C4-2B (cell line): ENCODE data around the gene POLQ.

Experiments
- ZFX ChIP-seq: fragments of 450-650 bp; IDR thresholded peaks from 2 replicates; pipeline ENCODE4 v1.6.1; 2017
- TF ChIP-seq, protein P1 (sequence below): fragments of 450-650 bp; conservative IDR thresholded peaks from 2 replicates; pipeline ENCODE4 v1.5.1; 2017; ENCODE audit warnings: mild to moderate bottlenecking

GRCh38 chr3:121424549-121424948 lies 121.2 kb downstream of the POLQ start:
- TF ChIP-seq, protein P1, sequence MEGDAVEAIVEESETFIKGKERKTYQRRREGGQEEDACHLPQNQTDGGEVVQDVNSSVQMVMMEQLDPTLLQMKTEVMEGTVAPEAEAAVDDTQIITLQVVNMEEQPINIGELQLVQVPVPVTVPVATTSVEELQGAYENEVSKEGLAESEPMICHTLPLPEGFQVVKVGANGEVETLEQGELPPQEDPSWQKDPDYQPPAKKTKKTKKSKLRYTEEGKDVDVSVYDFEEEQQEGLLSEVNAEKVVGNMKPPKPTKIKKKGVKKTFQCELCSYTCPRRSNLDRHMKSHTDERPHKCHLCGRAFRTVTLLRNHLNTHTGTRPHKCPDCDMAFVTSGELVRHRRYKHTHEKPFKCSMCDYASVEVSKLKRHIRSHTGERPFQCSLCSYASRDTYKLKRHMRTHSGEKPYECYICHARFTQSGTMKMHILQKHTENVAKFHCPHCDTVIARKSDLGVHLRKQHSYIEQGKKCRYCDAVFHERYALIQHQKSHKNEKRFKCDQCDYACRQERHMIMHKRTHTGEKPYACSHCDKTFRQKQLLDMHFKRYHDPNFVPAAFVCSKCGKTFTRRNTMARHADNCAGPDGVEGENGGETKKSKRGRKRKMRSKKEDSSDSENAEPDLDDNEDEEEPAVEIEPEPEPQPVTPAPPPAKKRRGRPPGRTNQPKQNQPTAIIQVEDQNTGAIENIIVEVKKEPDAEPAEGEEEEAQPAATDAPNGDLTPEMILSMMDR, result no peak
- TF ChIP-seq ZFX, result no peak
